Heart left ventricle (tissue), 13 donors: Measurements from ENCODE around the gene XAB2.

Experiments used
- CTCF ChIP-seq, 12 donors: fragments of 200-600 bp; sonication (generic) in 4 of 12; IDR thresholded peaks; one replicate each; pipeline versions ENCODE4 v1.5.0 to v1.8.0; 2018 to 2022; ENCODE audit warnings: antibody characterized with exemption in 12 of 12, mild to moderate bottlenecking in 5 of 12
- POLR2A ChIP-seq, 2 donors: fragments of 450-650 bp; IDR thresholded peaks; one replicate each; pipeline ENCODE4 v1.6.1; 2017; ENCODE audit warnings: antibody characterized with exemption in 2 of 2, mild to moderate bottlenecking in 2 of 2, moderate library complexity in 2 of 2
- donor health status: ischemic (EF 13 %, LVEDD 7.1; RV severe dilation, severe dysfunction).
- donor health status: DM: no; HTN: yes; CAD: no.
- donor health status: DM: no; HTN: no; CAD: no.
- donor health status: ischemic (EF 25% LVEDD 6.9; RV normal size, moderate dysfunction).
- donor health status: ischemic (EF 25% LVEDD 5.7; RV mildly dilated, moderate dysfunction).
- donor health status: ischemic (EF 35%, LVEDD 5.7; RV mildly dilated, moderate dysfunction).
- donor health status: nonischemic (EF 11% LVEDD 7.7; RV severe dilation, severe dysfunction).
- donor health status: DM: yes; HTN: yes; CAD: no.
- donor health status: PGD.
- donor health status: ischemic (EF 29% LVEDD 5.4; RV normal size, mild dysfunction).
- donor health status: nonischemic (EF 23%, LVEDD 6.1; RV moderate dilation, normal function).

GRCh38 chr19:7645656-7646425 lies 16.5 kb upstream of the XAB2 start:
- no peak for TF ChIP-seq POLR2A (IDR thresholded peaks at IDR 0.05)
- no peak for TF ChIP-seq CTCF (IDR thresholded peaks at IDR 0.05)
